ENCODE data around the gene KDR. TPM values are rescaled to one million over a fixed set of nuclear protein-coding genes. Genes with fewer than 3 reads are reported as not detected.

The KDR gene
- total and polyA plus RNA-seq, 4 donors = 0.46 to 42.1 (median 10.1) TPM

- ATAC-seq (ENCODE audit: low FRiP score) (no peak), DNase-seq (no peak)
- intact Hi-C loops (cut with DNase I) = no loop called here
- Histone ChIP-seq H3K27me3 (ENCODE audit: control insufficient read depth in 1 of 2, insufficient read depth in 2 of 2, low read length in 1 of 2) (no peaks in the 10 kb centered on the region), H3K9me3 (ENCODE audit: control insufficient read depth, low read length) (no peaks in the 10 kb centered on the region), H3K36me3 (ENCODE audit: control insufficient read depth in 1 of 2, insufficient read depth in 2 of 2, low read length in 1 of 2) (no peaks in the 10 kb centered on the region), H3K4me1 (ENCODE audit: control insufficient read depth in 1 of 2, insufficient read depth in 2 of 2, low read length in 2 of 2) (peaks cover 0 to 2% of the 10 kb centered on the region in 2 donors), H3K4me3 (ENCODE audit: low read length in 2 of 2) (no peak overlapping the region), H3K27ac (ENCODE audit: low read depth in 1 of 2, low read length in 2 of 2) (no peak overlapping the region)
- WGBS, 2 donors = 50 to 60% methylated on average over 1 of the region's 1 CpG
These were observed 92.6 kb downstream of the KDR start for GRCh38 chr4:55032788-55033187.

- no peak for ATAC-seq (ENCODE audit: low FRiP score)
These were observed 93.2 kb downstream of the KDR start for GRCh38 chr4:55032179-55032578.

GRCh38 chr4:55031158-55031557 is 94.2 kb downstream of the KDR start:
- no peak overlapping the region for H3K4me3 ChIP-seq (ENCODE audit: low read length in 2 of 2)
- 77 to 82% methylated on average over 5 of the region's 5 CpGs for WGBS, 2 donors
- no peak overlapping the region for H3K27ac ChIP-seq (ENCODE audit: low read depth in 1 of 2, low read length in 2 of 2)
- ATAC-seq (ENCODE audit: low FRiP score) (no peak), DNase-seq (no peak)
- peaks cover 0 to under 1% of the 10 kb centered on the region in 2 donors for H3K4me1 ChIP-seq (ENCODE audit: control insufficient read depth in 1 of 2, insufficient read depth in 2 of 2, low read length in 2 of 2)
- H3K9me3 ChIP-seq (ENCODE audit: control insufficient read depth, low read length) = no peaks in the 10 kb centered on the region
- intact Hi-C loops (cut with DNase I) = no loop called here
- no peaks in the 10 kb centered on the region for H3K27me3 ChIP-seq (ENCODE audit: control insufficient read depth in 1 of 2, insufficient read depth in 2 of 2, low read length in 1 of 2)
- H3K36me3 ChIP-seq (ENCODE audit: control insufficient read depth in 1 of 2, insufficient read depth in 2 of 2, low read length in 1 of 2) = no peaks in the 10 kb centered on the region

More at GRCh38 chr4:55032179-55032578, 93.2 kb downstream of the KDR start:
- no peak for DNase-seq
- WGBS, 2 donors = 72 to 77% methylated on average over 5 of the region's 5 CpGs
- Histone ChIP-seq H3K36me3 (ENCODE audit: control insufficient read depth in 1 of 2, insufficient read depth in 2 of 2, low read length in 1 of 2) (no peaks in the 10 kb centered on the region), H3K27ac (ENCODE audit: low read depth in 1 of 2, low read length in 2 of 2) (no peak overlapping the region), H3K27me3 (ENCODE audit: control insufficient read depth in 1 of 2, insufficient read depth in 2 of 2, low read length in 1 of 2) (no peaks in the 10 kb centered on the region), H3K4me1 (ENCODE audit: control insufficient read depth in 1 of 2, insufficient read depth in 2 of 2, low read length in 2 of 2) (peaks cover 0 to 2% of the 10 kb centered on the region in 2 donors), H3K9me3 (ENCODE audit: control insufficient read depth, low read length) (no peaks in the 10 kb centered on the region), H3K4me3 (ENCODE audit: low read length in 2 of 2) (no peak overlapping the region)
- intact Hi-C loops (cut with DNase I) = no loop called here

GRCh38 chr4:55030589-55030988 is 94.8 kb downstream of the KDR start:
- Histone ChIP-seq H3K9me3 (ENCODE audit: control insufficient read depth, low read length) (no peaks in the 10 kb centered on the region), H3K27me3 (ENCODE audit: control insufficient read depth in 1 of 2, insufficient read depth in 2 of 2, low read length in 1 of 2) (no peaks in the 10 kb centered on the region), H3K27ac (ENCODE audit: low read depth in 1 of 2, low read length in 2 of 2) (no peak overlapping the region), H3K36me3 (ENCODE audit: control insufficient read depth in 1 of 2, insufficient read depth in 2 of 2, low read length in 1 of 2) (no peaks in the 10 kb centered on the region), H3K4me3 (ENCODE audit: low read length in 2 of 2) (no peak overlapping the region), H3K4me1 (ENCODE audit: control insufficient read depth in 1 of 2, insufficient read depth in 2 of 2, low read length in 2 of 2) (no peaks in the 10 kb centered on the region)
- WGBS, 2 donors = 27 to 47% methylated on average over 1 of the region's 1 CpG
- intact Hi-C loops (cut with DNase I) = no loop called here
- DNase-seq (no peak), ATAC-seq (ENCODE audit: low FRiP score) (no peak)

GRCh38 chr4:55029821-55030503 is 95.4 kb downstream of the KDR start:
- no peak overlapping the region for H3K27ac ChIP-seq (ENCODE audit: low read depth in 1 of 2, low read length in 2 of 2)
- H3K27me3 ChIP-seq (ENCODE audit: control insufficient read depth in 1 of 2, insufficient read depth in 2 of 2, low read length in 1 of 2) = no peaks in the 10 kb centered on the region
- H3K36me3 ChIP-seq (ENCODE audit: control insufficient read depth in 1 of 2, insufficient read depth in 2 of 2, low read length in 1 of 2) = no peaks in the 10 kb centered on the region
- no peak overlapping the region for H3K4me3 ChIP-seq (ENCODE audit: low read length in 2 of 2)
- DNase-seq = no peak
- 74 to 77% methylated on average over 5 of the region's 5 CpGs for WGBS, 2 donors
- intact Hi-C loops (cut with DNase I) = no loop called here
- H3K4me1 ChIP-seq (ENCODE audit: control insufficient read depth in 1 of 2, insufficient read depth in 2 of 2, low read length in 2 of 2) = no peaks in the 10 kb centered on the region
- ATAC-seq (ENCODE audit: low FRiP score) = no peak
- H3K9me3 ChIP-seq (ENCODE audit: control insufficient read depth, low read length) = no peaks in the 10 kb centered on the region

GRCh38 chr4:55029321-55029720 is 96.1 kb downstream of the KDR start:
- no peak for DNase-seq
- H3K4me1 ChIP-seq (ENCODE audit: control insufficient read depth in 1 of 2, insufficient read depth in 2 of 2, low read length in 2 of 2) = no peaks in the 10 kb centered on the region

More at GRCh38 chr4:55029321-55029720, 96.1 kb downstream of the KDR start:
- no peak overlapping the region for H3K4me3 ChIP-seq (ENCODE audit: low read length in 2 of 2)
- intact Hi-C loops (cut with DNase I) = no loop called here
- whole genome bisulfite sequencing, 2 donors = 86 to 88% methylated on average over 1 of the region's 1 CpG
- no peak overlapping the region for H3K27ac ChIP-seq (ENCODE audit: low read depth in 1 of 2, low read length in 2 of 2)
- H3K27me3 ChIP-seq (ENCODE audit: control insufficient read depth in 1 of 2, insufficient read depth in 2 of 2, low read length in 1 of 2) = no peaks in the 10 kb centered on the region
- H3K9me3 ChIP-seq (ENCODE audit: control insufficient read depth, low read length) = no peaks in the 10 kb centered on the region
- no peaks in the 10 kb centered on the region for H3K36me3 ChIP-seq (ENCODE audit: control insufficient read depth in 1 of 2, insufficient read depth in 2 of 2, low read length in 1 of 2)
- ATAC-seq (ENCODE audit: low FRiP score) = no peak

Other genes with a start within 250 kb of the KDR start
- gene SRD5A3, start 220.6 kb upstream of the KDR start, total RNA-seq = 10 to 100 TPM in 1 of 2 donors, 1 to 10 TPM in 1; 8.4 to 11.7 TPM
- 1 to 10 TPM; 6.1 to 7.8 TPM for gene SRD5A3, start 220.6 kb upstream of the KDR start, polyA plus RNA-seq

Measured in aorta (tissue), 5 donors.